Measurements from ENCODE around the gene IAH1. TPM values are rescaled to one million over a fixed set of nuclear protein-coding genes. Genes with fewer than 3 reads are reported as not detected.

Gene IAH1
- total and polyA plus RNA-seq, 2 donors (not counting 1 experiment from before 2014, with no cell fraction given) = 92.5 to 127 TPM

DNA sequence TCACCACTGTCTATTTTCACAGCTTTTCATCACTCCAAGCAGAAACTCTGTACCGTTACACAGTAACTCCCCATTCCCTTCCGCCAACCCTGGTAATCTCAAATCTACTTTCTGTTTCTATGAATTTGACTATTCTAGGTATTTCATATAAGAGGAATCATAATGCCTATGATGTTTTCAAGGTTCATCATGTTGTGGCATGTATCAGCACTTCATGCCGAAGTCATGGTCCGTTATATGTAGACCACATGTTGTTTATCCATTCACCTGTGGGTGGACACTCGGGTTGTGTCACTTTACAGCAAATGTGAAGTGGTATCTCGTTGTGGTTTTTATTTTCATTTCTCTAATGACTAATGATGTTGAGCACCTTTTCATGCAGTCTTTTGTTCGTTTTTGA is 29.3 kb upstream of the IAH1 start:
- no peak for TF ChIP-seq EZH2 (IDR thresholded peaks at IDR 0.05; ENCODE audit: low read length, missing control alignments)
- TF ChIP-seq, protein P1, sequence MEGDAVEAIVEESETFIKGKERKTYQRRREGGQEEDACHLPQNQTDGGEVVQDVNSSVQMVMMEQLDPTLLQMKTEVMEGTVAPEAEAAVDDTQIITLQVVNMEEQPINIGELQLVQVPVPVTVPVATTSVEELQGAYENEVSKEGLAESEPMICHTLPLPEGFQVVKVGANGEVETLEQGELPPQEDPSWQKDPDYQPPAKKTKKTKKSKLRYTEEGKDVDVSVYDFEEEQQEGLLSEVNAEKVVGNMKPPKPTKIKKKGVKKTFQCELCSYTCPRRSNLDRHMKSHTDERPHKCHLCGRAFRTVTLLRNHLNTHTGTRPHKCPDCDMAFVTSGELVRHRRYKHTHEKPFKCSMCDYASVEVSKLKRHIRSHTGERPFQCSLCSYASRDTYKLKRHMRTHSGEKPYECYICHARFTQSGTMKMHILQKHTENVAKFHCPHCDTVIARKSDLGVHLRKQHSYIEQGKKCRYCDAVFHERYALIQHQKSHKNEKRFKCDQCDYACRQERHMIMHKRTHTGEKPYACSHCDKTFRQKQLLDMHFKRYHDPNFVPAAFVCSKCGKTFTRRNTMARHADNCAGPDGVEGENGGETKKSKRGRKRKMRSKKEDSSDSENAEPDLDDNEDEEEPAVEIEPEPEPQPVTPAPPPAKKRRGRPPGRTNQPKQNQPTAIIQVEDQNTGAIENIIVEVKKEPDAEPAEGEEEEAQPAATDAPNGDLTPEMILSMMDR (conservative IDR thresholded peaks at IDR 0.05 in 1 of 2, IDR thresholded peaks at IDR 0.05 in 1 of 2; ENCODE audit: low read depth in 1 of 2, low read length in 2 of 2) = no peak
- H3K4me2 ChIP-seq (ENCODE audit: extremely low read depth, insufficient read depth, low read length) = no peak overlapping the region
- H3K36me3 ChIP-seq (ENCODE audit: control insufficient read depth, insufficient read depth, low read length) = peaks cover 9% of the 10 kb centered on the region
- H3K4me1 ChIP-seq (ENCODE audit: control insufficient read depth, extremely low read depth, insufficient read depth, low read length) = peaks cover 5% of the 10 kb centered on the region
- H3K27me3 ChIP-seq (ENCODE audit: control insufficient read depth, insufficient read depth, low read length) = no peaks in the 10 kb centered on the region
- no peaks in the 10 kb centered on the region for H3K9me3 ChIP-seq (ENCODE audit: control insufficient read depth, insufficient read depth, low read depth, low read length)
- no peaks in the 10 kb centered on the region for H3K79me2 ChIP-seq (ENCODE audit: control insufficient read depth, insufficient read depth, low read length)
- H3K9ac ChIP-seq (ENCODE audit: insufficient read depth, low read length) = no peak overlapping the region
- H3K27ac ChIP-seq (ENCODE audit: insufficient read depth, low read length) = no peak overlapping the region
- no peaks in the 10 kb centered on the region for H4K20me1 ChIP-seq (ENCODE audit: control insufficient read depth, extremely low read depth, insufficient read depth, low read length)
- H2AFZ ChIP-seq (ENCODE audit: low read length) = no peak overlapping the region
- DNase-seq (ENCODE audit: low read depth in 2 of 2) = no peak
- no peak overlapping the region for H3K4me3 ChIP-seq (replicated peaks in 1 of 4; ENCODE audit: control extremely low read depth in 1 of 4, insufficient read depth in 1 of 4, low read depth in 3 of 4, low read length in 4 of 4)

DNA sequence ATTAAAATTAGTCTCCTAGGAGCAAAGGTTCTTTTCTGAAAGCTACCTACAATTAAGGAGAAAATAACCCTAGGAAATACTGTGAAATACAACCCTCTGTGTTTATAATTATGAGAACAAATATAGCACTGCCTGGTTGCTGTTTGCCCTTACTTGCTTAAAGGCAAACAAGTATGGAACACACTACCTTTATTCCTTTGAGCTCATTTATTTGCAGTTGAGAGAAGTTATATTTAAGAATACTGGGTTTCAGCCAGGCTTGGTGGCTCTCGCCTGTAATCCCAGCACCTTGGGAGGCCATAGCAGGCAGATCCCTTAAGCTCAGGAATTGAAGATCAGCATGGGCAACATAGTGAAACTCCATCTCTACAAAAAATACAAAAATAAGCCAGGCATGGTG is 23.1 kb upstream of the IAH1 start:
- no peak overlapping the region for H3K4me3 ChIP-seq (replicated peaks in 1 of 4; ENCODE audit: control extremely low read depth in 1 of 4, insufficient read depth in 1 of 4, low read depth in 3 of 4, low read length in 4 of 4)
- TF ChIP-seq, protein P1 (conservative IDR thresholded peaks at IDR 0.05 in 1 of 2, IDR thresholded peaks at IDR 0.05 in 1 of 2; ENCODE audit: low read depth in 1 of 2, low read length in 2 of 2) = no peak
- no peak for TF ChIP-seq EZH2 (IDR thresholded peaks at IDR 0.05; ENCODE audit: low read length, missing control alignments)
- no peaks in the 10 kb centered on the region for H3K27me3 ChIP-seq (ENCODE audit: control insufficient read depth, insufficient read depth, low read length)
- no peak overlapping the region for H3K4me2 ChIP-seq (ENCODE audit: extremely low read depth, insufficient read depth, low read length)
- no peaks in the 10 kb centered on the region for H3K79me2 ChIP-seq (ENCODE audit: control insufficient read depth, insufficient read depth, low read length)
- H2AFZ ChIP-seq (ENCODE audit: low read length) = no peak overlapping the region
- no peaks in the 10 kb centered on the region for H3K9me3 ChIP-seq (ENCODE audit: control insufficient read depth, insufficient read depth, low read depth, low read length)
- DNase-seq (ENCODE audit: low read depth in 2 of 2) = no peak
- no peaks in the 10 kb centered on the region for H4K20me1 ChIP-seq (ENCODE audit: control insufficient read depth, extremely low read depth, insufficient read depth, low read length)
- peaks cover 6% of the 10 kb centered on the region for H3K36me3 ChIP-seq (ENCODE audit: control insufficient read depth, insufficient read depth, low read length)
- no peak overlapping the region for H3K27ac ChIP-seq (ENCODE audit: insufficient read depth, low read length)
- H3K9ac ChIP-seq (ENCODE audit: insufficient read depth, low read length) = no peak overlapping the region
- no peaks in the 10 kb centered on the region for H3K4me1 ChIP-seq (ENCODE audit: control insufficient read depth, extremely low read depth, insufficient read depth, low read length)

DNA sequence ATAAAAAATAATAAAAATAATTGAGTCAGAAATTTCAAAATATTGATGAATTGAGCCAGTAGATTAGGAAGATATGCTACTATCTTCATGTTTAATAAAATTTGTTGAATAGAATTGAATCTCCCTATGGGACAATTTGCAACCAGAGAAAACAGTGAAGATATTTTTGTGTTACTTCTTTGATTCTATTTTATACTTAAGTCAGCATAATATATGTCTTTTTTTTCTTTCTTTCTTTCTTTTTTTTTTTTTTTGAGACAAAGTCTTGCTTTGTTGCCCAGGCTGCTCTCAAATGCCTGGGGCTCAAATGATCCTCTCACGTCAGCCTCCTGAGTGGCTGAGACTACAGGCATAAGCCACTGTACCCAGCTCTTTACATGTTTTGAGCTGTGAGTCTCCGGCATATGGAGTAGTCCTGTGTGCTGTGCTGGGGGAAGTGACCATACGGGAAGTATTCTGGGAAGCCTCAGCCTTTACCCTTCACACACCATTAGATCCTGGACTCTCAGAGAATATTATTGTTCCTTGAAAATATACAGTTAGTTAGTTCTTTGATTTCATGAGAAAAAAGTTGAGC is 13.8 kb upstream of the IAH1 start:
- H3K36me3 ChIP-seq (ENCODE audit: control insufficient read depth, insufficient read depth, low read length) = peaks cover 2% of the 10 kb centered on the region
- TF ChIP-seq, protein P1 (conservative IDR thresholded peaks at IDR 0.05 in 1 of 2, IDR thresholded peaks at IDR 0.05 in 1 of 2; ENCODE audit: low read depth in 1 of 2, low read length in 2 of 2) = no peak

More for the DNA sequence above, 13.8 kb upstream of the IAH1 start:
- Histone ChIP-seq H3K27ac (ENCODE audit: insufficient read depth, low read length) (no peak overlapping the region), H3K79me2 (ENCODE audit: control insufficient read depth, insufficient read depth, low read length) (no peaks in the 10 kb centered on the region), H3K9me3 (ENCODE audit: control insufficient read depth, insufficient read depth, low read depth, low read length) (no peaks in the 10 kb centered on the region), H3K9ac (ENCODE audit: insufficient read depth, low read length) (no peak overlapping the region), H3K27me3 (ENCODE audit: control insufficient read depth, insufficient read depth, low read length) (no peaks in the 10 kb centered on the region), H2AFZ (ENCODE audit: low read length) (no peak overlapping the region), H3K4me1 (ENCODE audit: control insufficient read depth, extremely low read depth, insufficient read depth, low read length) (no peaks in the 10 kb centered on the region), H3K4me2 (ENCODE audit: extremely low read depth, insufficient read depth, low read length) (no peak overlapping the region), H3K4me3 (replicated peaks in 1 of 4; ENCODE audit: control extremely low read depth in 1 of 4, insufficient read depth in 1 of 4, low read depth in 3 of 4, low read length in 4 of 4) (no peak overlapping the region), H4K20me1 (ENCODE audit: control insufficient read depth, extremely low read depth, insufficient read depth, low read length) (no peaks in the 10 kb centered on the region)
- no peak for DNase-seq (ENCODE audit: low read depth in 2 of 2)
